GM04504 (cell line): Measurements from ENCODE around the gene TPT1.
"Not testable (repeated sequence)": the region's sequence is repeated elsewhere in the genome, so short reads cannot be mapped to it uniquely, and the experiment has no call there.

Experiments
- DNase-seq: peaks from one replicate; pipeline ENCODE4 v3.0.0-alpha.2; 2012; ENCODE audit warnings: low read depth

The TPT1 gene

GRCh38 chr13:45302507-45302906 is 38.5 kb downstream of the TPT1 start:
- no peak for DNase-seq

DNA sequence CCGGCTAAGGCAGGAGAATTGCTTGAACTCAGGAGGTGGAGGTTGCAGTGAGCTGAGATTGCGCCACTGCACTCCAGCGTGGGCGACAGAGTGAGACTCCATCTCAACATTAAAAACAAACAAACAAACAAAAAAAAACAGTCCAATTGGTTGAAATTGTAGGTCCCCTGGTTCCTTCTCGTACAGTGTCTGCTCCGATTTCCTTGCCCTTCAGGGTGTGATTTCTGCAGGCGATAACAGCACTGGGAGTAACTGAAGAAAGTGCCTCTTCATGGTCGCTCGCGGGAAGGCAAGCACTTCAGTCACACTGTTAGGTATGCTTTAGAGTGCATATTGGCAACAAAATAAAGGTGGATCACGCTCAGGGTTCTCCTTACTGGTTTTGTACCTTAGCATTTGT is 39.7 kb downstream of the TPT1 start:
- DNase-seq, result no peak

DNA sequence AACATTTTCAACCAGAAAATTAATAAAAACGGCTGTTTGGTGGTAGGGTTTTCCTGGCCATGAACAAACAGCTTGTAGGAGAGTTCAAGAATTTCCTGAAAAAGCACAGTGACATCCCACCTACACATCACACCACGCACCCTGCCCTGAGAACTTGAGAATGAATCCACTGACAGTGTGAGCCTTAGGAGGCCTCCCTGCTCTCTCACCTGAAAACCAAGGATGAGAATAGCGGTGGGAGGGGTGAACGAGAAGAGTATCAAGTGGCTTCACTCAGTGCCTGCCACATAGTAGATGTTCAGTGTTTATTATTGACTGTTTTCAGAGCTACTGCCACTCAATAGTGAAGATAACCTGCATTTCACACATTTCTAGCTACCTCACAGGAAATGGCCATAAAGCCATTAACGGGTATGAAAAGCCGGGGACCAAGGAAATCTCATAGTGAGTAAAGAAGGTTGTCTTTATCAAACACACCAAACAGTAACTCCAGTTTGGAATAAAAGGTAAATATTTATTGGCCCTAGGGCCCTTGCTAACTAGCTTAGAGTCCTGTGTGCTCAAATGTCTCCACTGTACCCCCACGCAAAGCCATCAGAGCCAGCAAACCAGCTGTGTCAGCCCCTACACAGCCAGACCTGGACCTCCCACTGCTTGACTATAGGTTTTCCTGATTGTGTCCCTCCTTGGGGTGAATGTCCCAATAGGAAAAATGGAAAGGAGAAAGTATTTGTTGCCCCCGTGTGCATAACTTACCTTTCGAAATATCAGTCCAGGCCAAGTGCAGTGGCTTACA is 40.6 kb downstream of the TPT1 start:
- no peak for DNase-seq

DNA sequence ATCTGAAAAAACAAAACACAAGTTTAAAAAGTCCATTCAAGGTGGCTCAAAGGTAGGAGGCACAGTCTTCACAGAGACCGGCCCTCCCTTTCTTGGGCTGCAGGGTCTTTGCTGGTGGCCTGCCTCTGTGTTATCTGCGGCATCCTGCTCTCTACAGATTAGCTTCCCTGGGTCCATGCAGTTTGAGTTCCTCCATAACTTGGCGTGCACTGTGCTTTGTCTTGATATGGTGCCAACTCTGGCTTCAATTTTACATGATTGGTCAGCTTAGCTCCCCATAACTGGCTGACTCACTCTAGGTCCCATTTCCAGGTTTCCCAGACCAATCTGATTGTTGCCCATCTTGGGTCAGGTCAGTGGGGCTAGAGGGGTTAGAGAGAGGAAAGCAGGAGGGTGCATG is 41.8 kb downstream of the TPT1 start:
- DNase-seq, result no peak

GRCh38 chr13:45298550-45298949 is 42.4 kb downstream of the TPT1 start:
- DNase-seq, result not testable (repeated sequence)

DNA sequence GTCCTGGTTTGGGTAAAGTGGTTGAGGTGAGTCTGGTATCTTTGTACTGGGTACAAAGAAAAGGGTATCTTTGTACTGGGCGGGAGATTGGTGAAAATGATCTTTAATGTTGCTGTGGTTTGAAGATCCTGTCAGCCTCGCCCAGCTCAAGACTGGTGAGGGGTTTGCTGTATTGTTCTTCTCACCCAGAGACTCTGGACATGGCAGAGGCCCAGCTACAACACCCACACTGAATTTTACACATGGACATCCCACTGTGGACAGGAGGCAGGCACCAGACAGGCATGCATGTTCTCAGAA is 42.8 kb downstream of the TPT1 start:
- DNase-seq, result no peak

- DNase-seq, result no peak
Measured at GRCh38 chr13:45297456-45298205, 43.4 kb downstream of the TPT1 start.

DNA sequence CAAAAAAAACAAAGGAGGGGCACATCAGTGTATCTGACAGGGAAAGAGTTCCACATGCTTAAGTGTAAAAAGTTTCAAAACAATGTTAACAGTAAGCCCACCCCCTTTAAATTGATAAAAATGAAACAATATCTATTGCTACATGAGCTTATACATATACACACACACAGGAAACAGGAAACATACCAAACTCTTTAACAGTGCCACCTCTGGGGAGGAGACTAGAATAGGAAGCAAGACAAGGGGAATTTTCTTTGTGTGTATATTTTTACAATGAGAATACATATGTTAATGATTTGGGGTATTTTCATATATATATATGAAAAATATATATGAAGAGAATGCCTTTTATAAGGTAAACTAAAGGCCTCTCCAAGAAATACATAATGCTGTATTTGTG is 44.7 kb downstream of the TPT1 start:
- DNase-seq, result no peak

DNA sequence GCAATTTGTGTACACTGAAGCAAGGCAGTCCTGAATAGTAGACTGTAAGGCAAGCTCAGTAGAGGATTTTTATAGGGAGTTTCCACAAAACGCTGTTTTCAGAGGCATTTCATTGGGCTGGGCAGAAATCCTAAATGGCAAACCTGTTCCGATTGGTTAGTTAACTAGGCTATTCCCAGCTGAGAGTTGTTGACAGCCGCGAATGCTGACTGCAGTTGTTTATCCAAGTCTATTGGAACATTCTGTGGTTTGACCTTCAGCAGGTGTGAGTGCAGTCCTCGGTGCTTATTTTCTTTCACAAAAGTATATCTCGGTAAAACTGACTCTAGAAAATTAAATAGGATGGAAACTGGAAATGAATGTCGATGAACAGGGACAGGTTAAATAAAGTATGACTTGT is 45.4 kb downstream of the TPT1 start:
- no peak for DNase-seq

- DNase-seq, result no peak
Measured at GRCh38 chr13:45292176-45292575, 48.8 kb downstream of the TPT1 start.

DNA sequence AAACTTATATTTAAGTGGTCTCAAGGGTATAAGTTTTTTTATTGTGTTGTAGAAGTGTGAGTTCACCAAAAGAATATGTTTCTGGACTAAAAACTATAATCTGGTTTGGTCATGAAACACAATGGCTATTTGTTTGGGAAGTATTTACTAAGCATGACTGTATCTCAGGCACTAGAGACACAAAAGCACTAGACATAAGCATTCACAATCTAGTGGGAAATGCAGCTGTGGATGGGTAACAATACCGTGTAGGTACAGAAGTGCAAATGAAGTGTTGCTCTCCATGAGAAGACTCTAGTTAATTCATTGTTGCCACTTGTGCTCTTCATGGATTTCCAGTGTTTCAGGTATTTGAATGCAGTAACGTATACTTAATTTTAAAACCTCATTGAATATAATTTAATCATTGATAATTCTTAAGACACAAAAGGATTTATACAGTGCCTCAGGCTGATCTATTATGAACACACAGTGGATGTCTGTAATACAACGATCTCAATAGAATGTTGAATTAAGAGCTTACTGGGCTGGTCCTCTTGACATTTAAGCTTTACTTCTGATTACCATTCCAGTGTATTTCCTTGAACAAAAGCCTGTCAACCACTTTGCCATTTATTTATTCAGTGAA is 50.9 kb downstream of the TPT1 start:
- no peak for DNase-seq
